GM21528 (cell line): ENCODE results near the gene LRRC45.

Source experiments
- ATAC-seq: cut with Tn5 transposase; IDR thresholded peaks from one replicate; pipeline ENCODE4 v1.9.1; 2021; ENCODE audit warnings: mild to moderate bottlenecking, moderate library complexity; ENCODE audit not compliant: unreplicated experiment, low FRiP score

Gene LRRC45

GRCh38 chr17:82006468-82007227 is 16.5 kb upstream of the LRRC45 start:
- no peak for ATAC-seq

DNA sequence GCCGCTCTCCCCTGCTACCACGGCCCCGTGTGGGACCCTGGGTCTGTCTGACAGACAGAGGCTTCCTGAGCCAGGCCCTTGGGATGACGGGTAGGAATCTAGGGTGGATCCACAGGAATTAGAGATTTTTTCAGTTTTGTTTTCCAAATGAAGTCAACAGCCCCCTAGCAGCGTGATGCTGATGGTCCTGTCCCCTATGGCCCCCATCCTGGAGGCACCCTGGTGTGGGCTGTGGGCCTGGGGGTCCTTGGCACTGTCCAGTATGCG is 15.9 kb upstream of the LRRC45 start:
- ATAC-seq = no peak

GRCh38 chr17:82007495-82008257 is 15.4 kb upstream of the LRRC45 start:
- ATAC-seq = no peak

DNA sequence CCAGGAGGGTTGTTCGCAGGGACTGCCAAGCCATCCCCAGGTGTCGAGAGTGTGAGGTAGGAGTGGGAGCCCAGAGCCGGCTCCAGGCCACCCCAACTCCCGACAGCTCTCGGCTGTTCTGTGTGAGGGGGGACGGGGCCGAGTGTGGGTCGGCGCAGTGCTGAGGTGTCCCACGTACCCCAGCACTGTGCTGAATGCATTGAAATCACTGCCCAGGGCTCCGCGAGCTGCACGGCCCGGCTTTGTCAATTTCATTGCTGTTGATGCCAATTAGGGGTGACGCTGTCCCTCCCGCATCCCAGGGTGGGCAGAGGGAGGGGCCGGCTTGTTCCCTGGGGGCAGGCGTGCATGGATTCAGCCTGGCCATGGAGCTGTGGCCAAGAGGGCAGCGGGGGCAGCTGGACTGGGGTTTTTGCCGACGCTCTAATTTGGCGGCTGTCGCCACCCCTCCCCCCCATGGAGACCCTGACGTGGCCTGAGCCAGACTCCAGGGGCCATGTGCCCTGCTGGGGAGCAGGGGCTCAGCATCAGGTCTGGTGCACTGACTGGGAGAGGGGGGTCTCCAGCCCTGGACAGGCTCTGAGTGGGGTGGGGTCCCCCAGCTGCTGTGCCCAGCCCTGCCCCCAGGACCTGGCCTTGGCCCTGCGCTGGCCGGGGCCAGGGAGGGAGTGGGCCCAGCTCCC is 14.7 kb upstream of the LRRC45 start:
- ATAC-seq = no peak

DNA sequence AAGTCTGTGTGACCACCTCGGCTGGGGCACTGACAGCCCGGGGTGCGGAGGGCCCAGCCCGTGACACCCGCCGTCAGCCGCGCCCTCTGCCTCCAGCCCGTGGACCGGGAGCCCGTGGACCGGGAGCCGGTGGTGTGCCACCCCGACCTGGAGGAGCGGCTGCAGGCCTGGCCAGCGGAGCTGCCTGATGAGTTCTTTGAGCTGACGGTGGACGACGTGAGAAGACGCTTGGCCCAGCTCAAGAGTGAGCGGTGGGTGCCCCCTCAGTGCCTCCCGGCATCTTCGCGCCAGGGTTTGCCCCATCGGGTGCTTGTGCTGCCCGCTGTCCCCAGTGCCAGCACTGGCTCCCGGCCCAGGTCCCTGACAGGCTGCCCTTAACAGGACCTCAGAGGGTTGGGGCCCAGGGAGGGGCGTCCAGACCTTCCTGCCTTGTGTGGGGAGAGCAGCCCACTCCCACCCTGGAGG is 14.1 kb upstream of the LRRC45 start:
- no peak for ATAC-seq

GRCh38 chr17:82009413-82009812 is 13.7 kb upstream of the LRRC45 start:
- ATAC-seq = no peak

- no peak for ATAC-seq
Measured at GRCh38 chr17:82010575-82011525, 12.3 kb upstream of the LRRC45 start.

DNA sequence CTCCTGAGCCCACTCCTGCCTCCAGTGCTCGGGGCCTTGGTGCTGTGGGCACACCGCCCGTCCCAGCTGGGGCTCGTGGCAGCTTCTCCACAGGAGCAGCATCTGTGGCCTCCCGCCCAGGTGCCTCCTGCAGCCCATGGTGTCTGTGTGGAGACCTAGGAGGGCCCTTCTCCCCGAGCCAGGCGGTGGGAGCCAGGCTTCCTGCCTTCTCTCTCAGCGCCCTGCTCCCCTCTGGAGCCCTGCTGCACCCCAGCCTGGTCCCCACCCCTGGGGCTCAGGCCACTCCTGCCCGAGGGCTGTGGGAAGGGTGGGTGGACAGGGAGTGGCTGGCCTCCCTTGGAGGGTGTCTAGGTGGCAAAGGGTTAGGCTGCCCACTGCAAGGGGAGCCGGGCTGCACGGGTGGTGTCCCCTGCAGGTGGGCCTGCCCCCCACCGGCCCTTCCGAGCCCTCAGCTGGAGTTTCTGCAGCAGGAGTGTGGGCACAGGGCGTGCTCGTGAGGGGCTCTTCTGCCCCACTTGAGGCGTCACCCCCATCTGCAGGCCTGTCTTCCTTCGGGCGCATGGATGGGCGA is 11.4 kb upstream of the LRRC45 start:
- no peak for ATAC-seq

- ATAC-seq = no peak
Measured at GRCh38 chr17:82012261-82012639, 10.9 kb upstream of the LRRC45 start.

- ATAC-seq = no peak
Measured at GRCh38 chr17:82012640-82013295, 10.3 kb upstream of the LRRC45 start.

DNA sequence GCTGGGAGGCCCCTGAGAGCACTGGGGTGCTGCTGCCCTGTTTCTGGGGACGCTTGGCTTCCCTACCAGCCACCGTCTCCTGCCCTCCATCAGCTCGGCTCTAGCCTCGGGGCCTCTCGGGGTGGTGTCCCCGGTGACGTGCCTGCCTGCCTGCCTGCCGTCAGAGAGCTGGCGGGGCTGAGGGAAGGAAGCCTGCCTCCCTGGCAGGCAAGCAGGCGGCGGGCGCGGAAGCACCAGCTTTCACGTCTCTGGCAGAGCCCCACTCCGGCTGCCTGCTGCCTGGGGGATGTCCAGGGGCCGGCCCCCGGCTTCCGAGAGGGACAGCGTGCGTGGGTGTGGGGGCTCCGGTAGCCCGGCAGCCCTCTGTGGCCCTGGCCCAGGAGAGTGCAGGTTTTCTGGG is 9.8 kb upstream of the LRRC45 start:
- ATAC-seq = no peak

DNA sequence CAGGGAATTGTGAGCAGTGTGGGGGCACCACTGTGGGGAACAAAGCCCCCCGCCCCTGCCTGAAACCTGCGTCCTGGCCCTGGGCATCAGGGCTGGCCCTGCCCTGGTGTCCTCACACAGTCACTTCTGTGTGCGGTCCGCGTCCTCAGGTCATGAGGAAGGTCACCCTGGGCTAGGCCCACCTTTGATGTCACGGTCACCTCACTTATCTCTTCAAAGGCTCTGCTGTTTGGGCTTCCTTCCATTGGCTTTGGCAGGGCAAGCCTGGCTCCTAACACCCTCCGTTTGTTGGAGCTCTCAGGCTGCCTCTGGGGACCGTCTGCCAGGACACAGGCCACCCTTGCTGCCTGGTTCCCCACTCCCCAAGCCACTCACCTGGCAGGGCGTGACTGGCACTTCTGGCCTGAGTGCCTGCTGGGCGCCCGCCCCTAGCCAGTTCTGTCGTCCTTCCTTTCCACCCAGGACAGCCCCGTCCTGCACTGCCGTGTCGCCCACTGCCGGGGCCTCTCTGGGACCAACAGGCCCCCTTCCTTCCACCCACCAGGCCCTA is 9.3 kb upstream of the LRRC45 start:
- no peak for ATAC-seq

- ATAC-seq = no peak
Measured at GRCh38 chr17:82014432-82014831, 8.7 kb upstream of the LRRC45 start.

DNA sequence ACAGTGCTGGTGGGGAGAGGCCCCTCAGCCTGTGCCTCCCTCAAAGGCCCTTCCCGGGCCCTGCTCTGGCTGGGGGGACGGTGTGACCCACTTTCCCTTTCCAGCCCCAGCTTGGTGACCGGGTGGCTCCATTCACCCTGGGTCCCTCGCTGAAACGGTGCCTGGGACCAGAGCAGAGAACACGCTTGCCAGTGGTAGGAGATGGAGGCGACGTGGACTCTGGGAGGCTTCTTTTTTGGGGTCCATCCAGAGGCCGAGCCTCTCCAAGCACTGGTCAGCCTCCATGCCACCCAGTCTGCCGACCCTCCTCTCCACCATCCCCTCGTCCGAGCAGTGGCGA is 8.2 kb upstream of the LRRC45 start:
- ATAC-seq = no peak

- no peak for ATAC-seq
Measured at GRCh38 chr17:82015311-82015971, 7.7 kb upstream of the LRRC45 start.

DNA sequence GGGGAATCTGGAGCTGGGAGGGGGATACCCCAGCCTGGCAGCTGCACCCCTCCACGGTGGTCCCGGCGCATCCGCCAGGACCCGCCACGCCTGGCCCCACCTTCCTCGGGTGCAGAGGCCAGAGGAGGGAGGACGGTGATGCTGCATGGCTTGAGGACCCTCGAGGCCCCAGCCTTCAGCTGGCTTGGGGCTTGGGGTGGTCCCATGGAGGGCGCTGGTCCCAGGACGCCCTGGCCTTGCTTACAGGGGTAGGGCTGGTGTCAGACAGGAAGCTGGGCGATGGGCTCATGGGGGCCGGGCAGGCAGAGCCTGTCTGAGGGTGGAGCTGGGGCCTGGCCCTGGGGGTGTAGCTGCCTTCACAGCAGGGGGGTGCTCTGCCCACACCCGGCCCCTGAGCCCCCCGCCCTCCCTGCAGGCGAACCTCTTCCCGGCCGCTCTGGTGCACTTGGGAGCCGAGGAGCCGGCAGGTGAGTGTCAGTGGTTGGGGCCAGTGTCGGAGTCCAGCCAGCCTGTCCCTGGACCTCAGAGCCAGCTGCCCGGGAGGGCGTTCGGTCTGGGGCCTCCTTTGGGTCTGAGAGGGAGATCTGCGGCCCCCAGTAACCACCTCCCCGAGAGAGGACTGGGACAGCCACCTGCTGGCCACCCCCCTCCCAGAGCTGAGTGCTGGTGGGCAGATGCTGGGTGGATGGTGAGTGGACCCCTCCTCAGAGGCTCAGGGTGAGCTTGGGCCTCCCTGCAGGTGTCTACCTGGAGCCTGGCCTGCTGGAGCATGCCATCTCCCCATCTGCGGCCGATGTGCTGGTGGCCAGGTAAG is 6.8 kb upstream of the LRRC45 start:
- no peak for ATAC-seq

DNA sequence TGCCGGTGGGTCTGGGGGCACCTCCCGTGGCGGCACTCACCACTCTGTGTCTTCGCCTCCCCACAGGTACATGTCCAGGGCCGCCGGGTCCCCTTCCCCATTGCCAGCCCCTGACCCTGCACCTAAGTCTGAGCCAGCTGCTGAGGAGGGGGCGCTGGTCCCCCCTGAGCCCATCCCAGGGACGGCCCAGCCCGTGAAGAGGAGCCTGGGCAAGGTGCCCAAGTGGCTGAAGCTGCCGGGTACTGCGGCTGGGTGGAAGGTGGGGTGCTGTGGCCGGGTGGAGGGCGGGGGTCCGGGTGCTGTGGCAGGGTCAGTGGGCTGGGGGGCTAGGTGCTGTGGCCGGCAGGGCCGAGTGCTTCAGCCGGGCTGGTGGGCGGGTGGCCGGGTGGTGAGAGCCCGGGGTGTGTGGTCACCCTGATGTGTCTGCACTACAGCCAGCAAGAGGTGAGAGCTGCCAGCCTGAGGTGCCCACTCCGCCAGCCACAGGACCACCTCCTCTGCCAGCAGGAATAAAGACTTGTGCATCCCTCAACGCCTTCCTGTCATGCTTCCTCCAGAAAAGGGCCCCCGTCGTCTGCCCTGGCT is 6.1 kb upstream of the LRRC45 start:
- no peak for ATAC-seq

DNA sequence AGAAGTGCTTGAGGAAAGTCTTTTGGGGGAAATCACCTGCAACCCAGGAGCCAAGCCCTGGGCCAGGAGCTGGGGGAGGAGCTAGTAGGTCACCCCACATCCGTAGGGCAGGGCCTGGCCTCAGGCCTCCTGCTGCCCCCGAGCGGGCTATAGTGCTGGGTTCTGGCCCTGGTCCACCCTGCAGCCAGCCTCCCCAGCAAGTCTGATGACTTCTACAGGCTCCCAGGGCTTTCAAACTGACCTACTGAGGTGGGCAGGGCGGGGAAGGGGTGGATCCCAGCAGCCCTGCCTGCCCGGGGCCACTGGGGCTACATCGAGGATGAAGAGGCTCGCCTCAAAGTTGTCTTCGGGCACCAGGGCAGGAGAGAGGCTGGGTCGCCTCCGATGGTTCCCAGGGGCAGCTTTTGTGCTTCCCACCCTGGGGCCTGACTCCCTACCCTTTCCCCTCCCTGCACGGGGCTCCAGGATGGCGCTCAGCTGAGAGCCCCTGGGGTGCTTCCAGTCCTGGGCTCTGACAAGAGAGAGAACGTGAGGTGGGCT is 5.4 kb upstream of the LRRC45 start:
- ATAC-seq = no peak
